NCI-H1105 treated with DMSO at 0.1 percent for 48 hours (cell line): ENCODE data around the gene CCL28.

Source experiments
- DNase-seq: peaks from one replicate; lab custom pipeline; 2025; lab: John Stamatoyannopoulos, UW

Gene CCL28

DNA sequence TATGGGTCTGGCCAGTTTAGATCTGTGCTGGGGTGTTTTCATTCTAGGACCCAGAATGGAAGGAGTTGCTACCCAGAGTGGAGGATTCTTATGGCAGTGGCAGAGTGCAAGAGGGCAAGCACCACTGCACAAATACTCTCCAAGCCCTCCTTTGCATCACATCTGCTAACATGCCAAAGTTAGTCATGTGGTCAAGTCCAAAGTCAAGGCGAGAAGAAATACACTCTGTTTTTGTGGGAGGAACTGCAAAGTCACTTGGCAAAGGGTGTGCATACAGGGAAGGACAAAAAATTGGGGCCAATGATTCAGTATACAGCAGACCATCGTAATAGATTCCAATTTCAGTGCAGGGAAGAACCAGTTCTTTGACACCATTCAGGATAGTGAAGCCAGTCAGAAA is 55.1 kb downstream of the CCL28 start:
- no peak for DNase-seq

DNA sequence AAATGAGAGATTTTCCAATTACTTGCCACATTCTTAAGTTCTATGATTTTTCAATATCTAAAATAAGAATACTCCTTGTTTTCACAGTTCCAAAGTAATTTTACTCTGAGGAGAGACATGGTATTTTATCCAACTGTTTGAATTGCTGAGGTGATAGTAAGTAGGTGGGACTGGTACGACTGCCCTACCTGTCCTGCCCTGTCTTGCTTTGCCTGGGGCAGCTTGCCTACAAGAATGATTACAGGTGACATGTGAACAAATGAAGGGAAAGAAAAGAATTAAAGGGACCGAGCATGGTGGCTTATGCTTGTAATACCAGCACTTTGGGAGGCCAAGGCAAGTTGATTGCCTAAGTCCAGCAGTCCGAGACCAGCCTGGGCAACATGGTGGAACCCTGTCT is 57.4 kb downstream of the CCL28 start:
- no peak for DNase-seq

DNA sequence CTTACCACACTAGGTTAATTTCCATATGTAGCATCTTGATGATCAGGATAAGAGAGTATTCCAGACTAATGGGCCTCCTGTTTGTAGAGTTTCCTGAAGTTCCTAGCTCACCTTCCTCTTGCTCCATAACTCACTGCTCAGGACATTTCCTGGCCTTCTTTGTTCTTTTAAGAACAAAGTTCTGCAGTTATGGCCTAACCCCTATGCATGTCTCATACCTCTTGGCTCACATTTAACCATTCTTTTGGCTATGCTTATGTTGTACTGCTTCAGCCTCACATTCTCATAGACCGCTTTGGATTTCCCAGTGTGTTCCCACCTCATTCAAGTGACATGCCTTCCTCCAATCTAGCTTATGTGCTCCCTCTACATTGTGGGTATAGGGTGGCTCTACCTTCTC is 58.5 kb downstream of the CCL28 start:
- no peak for DNase-seq

DNA sequence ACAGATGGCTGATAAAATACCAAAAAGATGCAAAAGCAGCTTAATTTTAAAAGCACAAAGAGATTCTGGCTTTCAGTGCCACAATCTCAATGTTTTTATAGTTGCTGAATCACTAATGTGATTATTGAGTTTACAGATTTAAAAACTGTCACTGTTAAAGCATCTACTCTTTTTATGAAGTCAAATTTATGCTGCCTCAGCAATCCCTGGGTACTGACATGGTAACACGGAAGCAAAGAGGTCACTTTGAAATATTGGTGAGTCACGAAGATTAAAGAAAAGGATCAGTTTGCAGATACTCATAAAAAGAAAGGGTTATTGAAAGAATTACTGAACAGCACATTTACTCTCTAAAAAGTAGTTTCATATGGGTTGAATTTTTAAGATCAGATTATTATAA is 59.3 kb downstream of the CCL28 start:
- DNase-seq: no peak

DNA sequence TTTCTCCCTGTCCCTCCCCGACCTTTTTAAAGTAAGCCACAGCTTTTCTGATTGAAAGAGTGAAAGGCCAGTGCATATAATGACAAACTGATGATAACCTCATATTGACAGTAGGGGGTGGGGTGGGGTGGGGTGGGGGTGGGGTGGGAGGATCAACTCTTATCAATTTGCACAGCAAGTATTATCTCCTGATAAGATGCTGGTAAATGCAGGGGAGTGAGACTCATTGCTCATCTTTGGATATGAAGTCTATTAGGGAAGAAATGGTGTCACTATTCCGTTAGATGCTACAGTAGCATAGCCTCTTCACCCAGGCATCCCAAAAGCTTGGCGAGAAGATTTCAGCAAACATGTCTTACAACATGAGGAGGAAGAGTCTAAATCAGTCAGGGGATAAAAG is 60.1 kb downstream of the CCL28 start:
- no peak for DNase-seq

DNA sequence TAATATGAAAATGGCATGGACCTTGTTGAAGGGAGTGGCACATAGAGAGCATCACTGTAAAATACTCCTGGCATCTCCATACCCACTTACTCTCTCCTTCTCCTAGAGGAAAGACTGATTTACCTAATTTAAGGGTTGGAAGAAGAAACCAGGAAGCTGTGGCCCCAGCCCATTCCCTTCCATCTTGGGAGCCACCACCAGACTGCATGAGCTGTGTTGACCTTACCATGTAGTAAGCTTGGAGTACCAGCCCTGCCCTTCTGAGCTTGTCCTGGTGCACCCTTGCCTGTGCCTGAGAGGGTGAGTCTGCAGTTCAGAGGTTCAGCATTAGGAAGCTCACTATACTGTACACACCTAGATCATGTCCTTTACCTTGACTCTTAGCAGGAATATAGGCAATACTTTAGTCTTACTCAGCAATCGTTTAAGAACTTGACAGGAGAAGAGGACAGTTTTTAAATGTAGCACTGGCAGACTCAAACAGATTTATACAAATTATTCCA is 63.3 kb downstream of the CCL28 start:
- DNase-seq: no peak

DNA sequence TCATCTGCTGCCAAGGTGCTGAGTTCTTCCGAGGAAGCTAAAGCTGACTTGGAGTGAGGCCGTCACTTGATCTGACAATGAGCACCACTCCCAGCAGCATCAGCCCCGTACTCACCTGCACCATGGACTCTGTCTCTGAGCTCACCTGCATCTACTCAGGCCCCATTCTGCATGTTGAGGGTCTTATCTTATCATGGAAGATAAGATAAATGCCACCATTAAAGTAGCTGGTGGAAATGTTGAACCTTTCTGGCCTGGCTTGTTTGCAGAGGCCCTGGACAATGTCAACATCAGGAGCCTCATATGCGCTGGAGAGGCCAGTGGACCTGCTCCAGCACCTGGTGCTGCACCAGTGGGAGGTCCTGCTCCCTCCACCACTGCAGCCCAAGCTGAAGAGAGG is 64.0 kb downstream of the CCL28 start:
- no peak for DNase-seq

DNA sequence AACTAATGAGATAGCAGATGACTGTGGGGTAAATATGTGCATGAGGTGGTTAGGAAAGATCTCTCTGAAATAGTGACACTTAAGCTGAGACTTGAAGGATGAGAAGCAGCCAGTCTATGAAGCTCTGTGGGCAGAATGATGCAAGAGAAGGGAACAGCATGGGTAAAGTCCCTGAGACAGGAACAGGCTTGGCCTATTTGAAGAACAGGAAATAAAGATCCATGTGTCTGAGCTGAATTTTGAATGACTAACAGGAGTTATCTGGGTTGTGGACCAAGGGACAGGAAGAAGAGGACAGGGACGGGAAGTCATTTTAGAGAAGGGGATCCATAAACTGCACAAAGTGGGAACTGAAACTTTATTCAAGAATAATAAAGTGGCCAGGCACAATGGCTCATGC is 73.3 kb downstream of the CCL28 start:
- no peak for DNase-seq

DNA sequence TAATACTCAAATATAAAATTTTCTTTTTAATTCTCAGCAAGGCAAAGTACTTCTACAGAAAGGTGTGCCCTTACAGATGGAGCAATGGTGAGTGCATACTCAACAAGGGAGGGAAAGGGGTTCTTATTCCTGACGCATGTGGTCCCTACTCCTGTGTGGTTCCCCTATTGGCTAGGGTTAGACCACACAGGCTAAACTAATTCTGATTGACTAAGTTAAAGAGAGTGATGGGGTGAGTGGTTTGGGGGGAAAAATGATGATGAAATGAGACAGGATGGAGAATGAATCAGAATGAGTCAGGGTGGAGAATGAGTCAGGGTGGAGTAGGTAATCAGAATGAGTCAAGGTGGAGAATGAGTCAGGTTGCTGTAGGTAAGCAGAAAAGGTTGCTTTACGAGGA is 76.0 kb downstream of the CCL28 start:
- DNase-seq: no peak

DNA sequence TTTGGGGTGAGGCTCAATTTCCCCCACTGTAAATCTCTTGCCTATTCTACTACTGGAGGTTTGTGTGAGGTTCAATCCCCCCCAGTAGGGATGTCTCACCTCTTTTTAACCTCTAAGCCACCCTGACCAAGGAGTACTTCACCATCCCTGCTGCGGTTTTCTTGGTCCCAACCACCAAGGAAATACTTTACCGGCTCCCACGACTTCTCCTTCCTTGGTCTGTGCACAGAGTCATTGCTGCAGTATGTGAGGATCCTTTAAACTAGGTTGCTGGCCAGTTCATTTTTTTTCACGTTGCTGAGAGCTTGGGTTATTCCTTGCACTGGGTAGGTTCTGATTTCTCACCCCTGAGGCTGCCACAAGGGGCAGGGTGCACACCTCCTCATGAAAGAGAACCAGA is 76.5 kb downstream of the CCL28 start:
- DNase-seq: no peak

DNA sequence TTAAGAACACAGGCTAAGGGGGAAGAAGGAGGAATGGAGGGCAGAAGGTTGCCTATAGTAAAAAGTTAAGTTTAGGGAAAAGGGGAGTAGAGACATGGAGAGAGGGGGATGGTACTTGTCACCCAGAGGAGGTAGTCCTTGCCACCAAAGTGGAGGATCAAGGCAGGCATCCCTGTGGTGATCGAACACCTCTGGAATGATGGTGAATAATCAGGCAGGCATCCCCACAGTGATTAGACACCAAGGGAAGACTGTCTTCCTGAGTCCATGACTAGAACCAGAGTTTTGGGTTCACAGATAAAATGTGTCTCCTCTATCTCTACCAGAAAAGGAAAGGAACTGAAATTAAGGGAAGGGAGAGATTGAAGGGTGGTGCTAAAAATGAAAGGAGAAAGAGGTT is 79.8 kb downstream of the CCL28 start:
- DNase-seq: no peak
